Measurements from ENCODE around the gene GALNT12. TPM values are rescaled to one million over a fixed set of nuclear protein-coding genes. Genes with fewer than 3 reads are reported as not detected.

GALNT12 gene
- total and polyA plus RNA-seq, 2 experiments from 2014 or later = 4.2 to 19.7 TPM

- H3K27me3 ChIP-seq = no peaks in the 10 kb centered on the region
- no peak overlapping the region for H3K4me3 ChIP-seq
- no peaks in the 10 kb centered on the region for H3K9me3 ChIP-seq (ENCODE audit: low read depth)
- no peak for TF ChIP-seq CTCF (IDR thresholded peaks at IDR 0.05; ENCODE audit: low read depth, low read length)
- no peak overlapping the region for H3K27ac ChIP-seq
- no peaks in the 10 kb centered on the region for H3K4me1 ChIP-seq (ENCODE audit: low read depth)
- DNase-seq (ENCODE audit: low read depth in 1 of 2, low spot score in 1 of 2) = no peak
- H3K36me3 ChIP-seq = no peaks in the 10 kb centered on the region
Measured at GRCh38 chr9:98822661-98823060, 15.2 kb downstream of the GALNT12 start.

GRCh38 chr9:98823666-98824334 lies 16.3 kb downstream of the GALNT12 start:
- no peak for TF ChIP-seq CTCF (IDR thresholded peaks at IDR 0.05; ENCODE audit: low read depth, low read length)
- Histone ChIP-seq H3K4me3 (no peak overlapping the region), H3K27me3 (no peaks in the 10 kb centered on the region), H3K36me3 (no peaks in the 10 kb centered on the region), H3K27ac (no peak overlapping the region), H3K9me3 (ENCODE audit: low read depth) (no peaks in the 10 kb centered on the region), H3K4me1 (ENCODE audit: low read depth) (no peaks in the 10 kb centered on the region)
- no peak for DNase-seq (ENCODE audit: low read depth in 1 of 2, low spot score in 1 of 2)

GRCh38 chr9:98825414-98825813 lies 17.9 kb downstream of the GALNT12 start:
- H3K4me3 ChIP-seq = no peak overlapping the region
- H3K4me1 ChIP-seq (ENCODE audit: low read depth) = no peaks in the 10 kb centered on the region
- no peaks in the 10 kb centered on the region for H3K27me3 ChIP-seq
- H3K9me3 ChIP-seq (ENCODE audit: low read depth) = no peaks in the 10 kb centered on the region
- no peaks in the 10 kb centered on the region for H3K36me3 ChIP-seq
- no peak for TF ChIP-seq CTCF (IDR thresholded peaks at IDR 0.05; ENCODE audit: low read depth, low read length)
- no peak overlapping the region for H3K27ac ChIP-seq
- DNase-seq (ENCODE audit: low read depth in 1 of 2, low spot score in 1 of 2) = no peak

GRCh38 chr9:98826716-98827115 lies 19.2 kb downstream of the GALNT12 start:
- H3K36me3 ChIP-seq = no peaks in the 10 kb centered on the region
- no peak for TF ChIP-seq CTCF (IDR thresholded peaks at IDR 0.05; ENCODE audit: low read depth, low read length)
- no peak overlapping the region for H3K27ac ChIP-seq
- H3K4me3 ChIP-seq = no peak overlapping the region
- no peaks in the 10 kb centered on the region for H3K27me3 ChIP-seq
- DNase-seq (ENCODE audit: low read depth in 1 of 2, low spot score in 1 of 2) = no peak
- no peaks in the 10 kb centered on the region for H3K4me1 ChIP-seq (ENCODE audit: low read depth)
- no peaks in the 10 kb centered on the region for H3K9me3 ChIP-seq (ENCODE audit: low read depth)

- Histone ChIP-seq H3K36me3 (no peaks in the 10 kb centered on the region), H3K27me3 (no peaks in the 10 kb centered on the region), H3K9me3 (ENCODE audit: low read depth) (no peaks in the 10 kb centered on the region), H3K27ac (no peak overlapping the region), H3K4me3 (no peak overlapping the region), H3K4me1 (ENCODE audit: low read depth) (peaks cover 9% of the 10 kb centered on the region)
- DNase-seq (ENCODE audit: low read depth in 1 of 2, low spot score in 1 of 2) = no peak
- TF ChIP-seq CTCF (IDR thresholded peaks at IDR 0.05; ENCODE audit: low read depth, low read length) = no peak
Measured at GRCh38 chr9:98829766-98830165, 22.3 kb downstream of the GALNT12 start.

All from cardiac muscle cell (in vitro differentiated cells and primary cell).